GM21360 (cell line): ENCODE results near the gene MCC.
"Not testable (repeated sequence)": the region's sequence is repeated elsewhere in the genome, so short reads cannot be mapped to it uniquely, and the experiment has no call there.

Source experiments
- ATAC-seq: cut with Tn5 transposase; IDR thresholded peaks from one replicate; pipeline ENCODE4 v1.9.1; 2021; ENCODE audit warnings: mild to moderate bottlenecking, moderate library complexity; ENCODE audit not compliant: unreplicated experiment

Gene MCC

GRCh38 chr5:113491022-113491421, 2.8 kb upstream of the MCC start:
- ATAC-seq: no peak

DNA sequence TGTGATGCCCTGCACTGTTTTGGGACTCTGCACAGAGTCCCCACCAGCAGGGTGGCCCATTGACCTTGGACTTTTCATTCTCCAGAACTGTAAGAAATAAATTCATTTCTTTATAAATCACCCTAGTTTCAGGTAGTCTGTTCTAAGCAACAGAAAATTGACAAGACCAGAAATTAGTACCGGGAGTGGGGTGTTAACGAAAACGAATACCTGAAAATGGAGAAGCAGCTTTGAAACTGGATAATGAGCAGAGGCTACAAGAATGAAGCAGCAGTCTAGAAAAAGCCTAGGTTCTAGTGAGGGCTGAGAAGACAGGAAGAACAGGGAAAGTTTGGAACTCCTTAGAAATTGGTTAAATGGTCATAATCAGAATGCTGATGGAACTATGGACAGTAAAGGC, 2.1 kb upstream of the MCC start:
- no peak for ATAC-seq

- ATAC-seq: peak; percentile 66
Observed at GRCh38 chr5:113489299-113489698, 1.0 kb upstream of the MCC start.

- ATAC-seq: no peak
Observed at GRCh38 chr5:113488645-113489184, 462 bp upstream of the MCC start.

DNA sequence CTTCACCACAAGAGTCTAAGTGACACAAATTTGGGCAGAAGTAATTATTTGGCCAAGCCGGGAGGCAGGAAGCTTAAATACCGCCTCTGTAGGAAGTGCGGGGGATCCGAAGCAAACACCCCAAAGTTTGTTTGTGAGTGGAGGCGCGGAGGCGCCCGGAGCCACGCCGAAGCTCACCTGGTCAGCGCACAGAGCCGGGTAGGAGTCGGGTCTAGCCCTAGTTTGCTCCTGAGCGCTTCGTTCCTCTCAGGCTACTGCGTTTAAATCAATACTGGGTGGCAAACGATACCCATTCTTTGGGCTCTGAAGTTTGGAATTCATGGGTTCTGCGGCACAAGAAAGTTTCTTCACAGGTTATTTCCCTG, 855 bp downstream of the MCC start:
- no peak for ATAC-seq

GRCh38 chr5:113480243-113480642, 8.0 kb downstream of the MCC start:
- no peak for ATAC-seq

GRCh38 chr5:113478691-113479090, 9.6 kb downstream of the MCC start:
- ATAC-seq: no peak

DNA sequence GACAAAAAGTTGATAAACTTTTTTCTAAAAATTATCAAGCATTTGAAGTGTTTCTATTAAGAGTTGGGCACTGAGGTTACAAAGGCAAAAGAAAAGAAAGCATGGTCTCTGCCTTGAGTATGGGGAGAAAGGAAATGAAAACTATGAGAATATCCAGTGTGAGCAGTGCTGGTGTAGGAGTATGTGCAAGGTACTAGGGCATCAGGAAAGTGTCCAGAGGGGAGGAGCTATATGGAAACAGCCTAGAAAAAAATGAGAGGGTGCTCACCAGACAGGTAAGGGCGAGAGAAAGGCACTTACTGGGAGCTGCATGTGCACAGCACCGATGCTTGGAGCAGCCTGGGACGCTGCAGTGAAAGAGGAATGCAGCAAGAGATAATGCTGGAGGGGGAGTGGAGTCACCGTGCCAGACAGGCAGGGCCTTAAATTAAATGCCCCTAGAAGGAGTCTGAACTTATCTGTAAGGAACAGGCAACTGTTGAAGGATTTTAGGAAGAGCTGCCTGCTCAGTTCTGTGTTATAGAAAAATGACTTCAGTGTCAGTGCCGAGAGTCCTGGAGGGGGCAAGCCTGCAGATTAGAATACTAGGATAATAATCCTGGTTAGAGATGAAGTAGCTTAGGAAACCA, 14.0 kb downstream of the MCC start:
- ATAC-seq: no peak

DNA sequence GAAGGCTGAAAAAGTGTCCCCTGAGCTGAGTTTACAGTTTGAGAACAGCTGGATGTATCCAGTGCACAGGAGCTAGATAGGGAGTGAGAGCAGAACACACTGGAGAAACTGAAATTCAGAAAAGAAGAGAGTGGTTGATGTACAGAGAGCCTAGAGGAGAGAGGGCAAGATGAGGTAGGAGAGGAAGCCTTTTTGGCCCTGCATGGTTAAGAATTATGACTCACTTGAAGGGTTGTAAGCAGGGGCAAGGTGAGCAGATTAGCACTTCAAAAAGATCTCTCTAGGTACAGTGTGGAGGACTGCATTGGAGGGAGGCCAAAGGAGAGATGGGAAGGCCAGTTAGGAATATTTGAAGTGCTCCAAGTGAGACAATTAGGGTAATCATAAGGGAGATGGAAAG, 25.2 kb downstream of the MCC start:
- ATAC-seq: no peak

DNA sequence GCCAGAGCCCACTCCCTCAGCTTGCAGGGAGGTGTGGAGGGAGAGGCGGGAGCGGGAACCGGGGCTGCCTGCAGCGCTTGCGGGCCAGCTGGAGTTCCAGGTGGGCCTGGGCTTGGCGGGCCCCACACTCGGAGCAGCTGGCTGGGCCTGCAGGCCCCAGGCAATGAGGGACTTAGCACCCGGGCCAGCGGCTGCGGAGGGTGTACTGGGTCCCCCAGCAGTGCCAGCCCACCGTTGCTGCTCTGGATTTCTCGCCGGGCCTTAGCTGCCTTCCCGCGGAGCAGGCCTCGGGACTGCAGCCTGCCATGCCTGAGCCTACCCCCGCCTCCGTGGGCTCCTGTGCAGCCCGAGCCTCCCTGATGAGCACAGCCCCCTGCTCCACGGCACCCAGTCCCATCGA, 31.1 kb downstream of the MCC start:
- not testable (repeated sequence) for ATAC-seq

GRCh38 chr5:113452941-113453340, 35.3 kb downstream of the MCC start:
- no peak for ATAC-seq

DNA sequence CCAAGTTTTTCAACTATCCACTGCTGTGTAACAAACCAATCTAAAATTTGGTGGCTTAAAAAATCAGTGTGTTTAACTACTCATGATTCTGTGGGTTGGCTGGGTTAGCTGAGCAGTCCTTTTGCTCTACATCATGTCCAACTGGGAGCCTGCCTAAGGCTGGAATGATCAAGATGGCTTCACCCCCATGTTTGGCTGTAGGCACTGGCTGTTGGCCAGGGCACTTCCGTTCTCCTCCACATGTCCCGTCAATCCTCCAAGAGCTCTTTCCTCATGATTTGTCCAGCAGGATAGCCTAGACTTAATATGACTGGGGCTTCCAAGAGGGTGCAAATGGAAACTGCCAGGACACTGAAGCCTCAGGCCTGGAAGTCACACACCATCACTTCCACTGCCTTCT, 36.5 kb downstream of the MCC start:
- ATAC-seq: no peak

DNA sequence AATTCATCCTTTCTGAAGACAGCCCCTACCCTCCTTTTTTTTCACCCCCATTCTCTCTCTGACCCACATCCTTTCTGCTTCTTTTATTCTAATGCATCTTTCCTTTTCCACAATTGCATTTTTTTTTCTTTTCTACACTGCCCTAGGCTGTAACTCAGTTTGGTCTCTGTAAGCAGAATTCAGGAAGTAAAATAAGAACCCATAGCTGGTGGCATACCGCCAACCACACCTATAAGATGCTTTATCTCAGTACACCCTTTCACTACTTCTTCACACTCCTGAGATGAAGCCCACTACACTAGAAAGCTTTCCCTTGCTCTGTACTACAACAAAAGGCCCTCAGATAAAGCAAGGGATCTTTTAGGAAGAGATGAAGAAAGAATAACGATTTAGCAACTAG, 37.3 kb downstream of the MCC start:
- ATAC-seq: no peak

DNA sequence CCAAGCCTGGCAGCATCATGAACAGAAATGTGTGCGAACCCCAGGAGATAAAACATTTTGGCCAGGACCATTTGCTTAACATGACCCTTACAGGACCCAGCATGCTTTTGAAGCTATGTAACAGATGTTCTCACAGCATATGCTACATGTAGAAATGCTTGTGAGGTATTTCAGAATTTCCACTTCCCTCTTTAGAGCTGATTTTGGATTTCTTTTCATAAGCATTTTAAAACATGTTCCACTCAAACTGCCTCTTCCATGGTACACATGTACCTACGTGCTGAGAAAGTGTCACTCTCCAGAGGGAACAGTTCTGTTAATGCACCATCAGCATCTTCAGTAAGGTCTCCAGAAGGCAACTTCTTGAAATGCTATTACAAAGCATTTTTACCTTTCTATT, 37.8 kb downstream of the MCC start:
- no peak for ATAC-seq

DNA sequence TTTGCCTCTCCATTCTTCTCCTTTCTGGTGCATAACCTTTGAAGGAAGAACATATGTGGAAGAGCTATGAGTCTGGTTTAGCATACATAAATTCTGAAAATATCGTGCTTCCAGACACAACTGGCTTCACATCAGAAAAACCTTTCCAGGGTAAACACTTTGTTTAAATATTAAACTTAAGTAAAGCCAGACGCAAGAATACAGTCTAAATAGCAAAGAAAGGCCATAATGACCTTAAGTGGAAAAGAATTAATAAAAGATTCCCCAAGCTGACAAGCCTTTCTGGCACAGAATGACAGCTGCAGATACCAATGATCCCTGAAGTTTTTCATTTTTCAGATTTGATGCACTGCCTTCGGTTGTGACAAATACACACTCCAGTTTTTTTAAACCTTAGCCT, 40.0 kb downstream of the MCC start:
- ATAC-seq: no peak

- no peak for ATAC-seq
Observed at GRCh38 chr5:113447498-113448050, 40.7 kb downstream of the MCC start.

- no peak for ATAC-seq
Observed at GRCh38 chr5:113446358-113446927, 41.8 kb downstream of the MCC start.

GRCh38 chr5:113437111-113437510, 51.1 kb downstream of the MCC start:
- ATAC-seq: no peak

- ATAC-seq: no peak
Observed at GRCh38 chr5:113435575-113435974, 52.7 kb downstream of the MCC start.

DNA sequence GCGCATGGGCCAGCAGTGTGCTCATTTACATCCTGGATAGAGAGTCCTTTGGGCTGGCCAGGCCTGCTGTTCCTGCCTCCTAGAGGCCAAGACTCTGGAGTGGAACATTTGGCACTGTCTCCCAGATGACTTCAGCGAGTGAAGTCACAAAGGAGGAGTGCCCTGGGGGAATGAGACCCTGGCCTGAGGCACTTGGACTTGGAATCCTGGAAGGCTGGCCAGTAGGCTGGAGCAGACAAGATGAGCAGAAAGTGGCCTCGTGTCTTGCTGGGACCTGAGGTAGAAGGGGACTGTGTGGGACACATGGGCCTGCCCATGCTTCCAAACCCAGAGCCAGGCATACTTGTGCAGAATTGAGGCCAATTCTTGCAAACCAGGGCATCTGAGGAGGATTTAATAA, 53.4 kb downstream of the MCC start, which contains the start of gene TSSK1B:
TSS of gene TSSK1B (minus strand) at position 101 of the 400 bp plus-strand sequence. CDS start 150 bp downstream, outside the sequence.
- ATAC-seq: no peak

GRCh38 chr5:113433862-113434612, 54.2 kb downstream of the MCC start:
- no peak for ATAC-seq

- no peak for ATAC-seq
Observed at GRCh38 chr5:113433071-113433470, 55.2 kb downstream of the MCC start.
